DND-41 (cell line): ENCODE results near the gene FHIT.

Experiments
- EZH2 ChIP-seq: IDR thresholded peaks from 3 replicates; pipeline ENCODE4 v1.6.1; 2012; ENCODE audit warnings: borderline replicate concordance, low read depth, mild to moderate bottlenecking, moderate library complexity, low read length, inconsistent platforms; ENCODE audit not compliant: severe bottlenecking
- TF ChIP-seq, protein P1 (sequence below): IDR thresholded peaks from 2 replicates; pipeline ENCODE4 v1.5.1; 2012; ENCODE audit warnings: borderline replicate concordance, low read length, moderate library complexity, mild to moderate bottlenecking; ENCODE audit not compliant: poor library complexity, severe bottlenecking; ENCODE audit errors: extremely low read depth

DNA sequence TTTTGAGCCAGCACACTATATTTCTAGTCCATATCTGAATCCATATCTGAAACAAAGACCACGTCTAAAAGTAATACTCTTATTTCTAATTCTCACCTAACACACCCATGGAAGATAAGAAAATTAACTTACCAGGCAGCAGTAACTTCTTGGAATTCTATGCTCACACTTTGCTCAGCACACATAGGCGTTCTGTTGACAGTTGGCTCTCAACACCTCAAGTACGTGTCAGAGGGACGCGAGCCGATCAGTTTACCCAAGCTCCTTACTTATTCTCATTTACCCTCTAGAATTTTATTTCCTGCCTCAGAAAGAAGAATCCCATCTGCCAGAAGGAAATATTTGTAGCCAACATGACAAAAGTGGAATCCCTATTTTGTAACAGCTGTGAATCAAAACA lies 911.9 kb downstream of the FHIT start:
- TF ChIP-seq, protein P1, sequence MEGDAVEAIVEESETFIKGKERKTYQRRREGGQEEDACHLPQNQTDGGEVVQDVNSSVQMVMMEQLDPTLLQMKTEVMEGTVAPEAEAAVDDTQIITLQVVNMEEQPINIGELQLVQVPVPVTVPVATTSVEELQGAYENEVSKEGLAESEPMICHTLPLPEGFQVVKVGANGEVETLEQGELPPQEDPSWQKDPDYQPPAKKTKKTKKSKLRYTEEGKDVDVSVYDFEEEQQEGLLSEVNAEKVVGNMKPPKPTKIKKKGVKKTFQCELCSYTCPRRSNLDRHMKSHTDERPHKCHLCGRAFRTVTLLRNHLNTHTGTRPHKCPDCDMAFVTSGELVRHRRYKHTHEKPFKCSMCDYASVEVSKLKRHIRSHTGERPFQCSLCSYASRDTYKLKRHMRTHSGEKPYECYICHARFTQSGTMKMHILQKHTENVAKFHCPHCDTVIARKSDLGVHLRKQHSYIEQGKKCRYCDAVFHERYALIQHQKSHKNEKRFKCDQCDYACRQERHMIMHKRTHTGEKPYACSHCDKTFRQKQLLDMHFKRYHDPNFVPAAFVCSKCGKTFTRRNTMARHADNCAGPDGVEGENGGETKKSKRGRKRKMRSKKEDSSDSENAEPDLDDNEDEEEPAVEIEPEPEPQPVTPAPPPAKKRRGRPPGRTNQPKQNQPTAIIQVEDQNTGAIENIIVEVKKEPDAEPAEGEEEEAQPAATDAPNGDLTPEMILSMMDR = no peak
- no peak for TF ChIP-seq EZH2
